HCT116 (cell line): ENCODE data around the gene KCTD1.

Experiments
- EGR1 ChIP-seq: IDR thresholded peaks from 2 replicates; pipeline ENCODE4 v1.6.1; 2012; ENCODE audit warnings: low read depth
- ELF1 ChIP-seq: IDR thresholded peaks from 2 replicates; pipeline ENCODE4 v1.6.1; 2012; ENCODE audit warnings: low read depth, borderline replicate concordance
- EZH2 ChIP-seq: fragments of 200-600 bp; sonication (generic); IDR thresholded peaks from 2 replicates; pipeline ENCODE4 v1.6.1; 2017; ENCODE audit warnings: antibody characterized with exemption, mixed run types
- EZH2phosphoT487 ChIP-seq: fragments of 200-600 bp; IDR thresholded peaks from 2 replicates; pipeline ENCODE4 v1.6.1; 2018; ENCODE audit warnings: antibody characterized with exemption, borderline replicate concordance
- POLR2A ChIP-seq: IDR thresholded peaks from 2 replicates; pipeline ENCODE4 v1.7.0; 2011; ENCODE audit warnings: borderline replicate concordance; ENCODE audit not compliant: insufficient read depth, insufficient read length; ENCODE audit errors: extremely low read depth
- POLR2AphosphoS5 ChIP-seq: IDR thresholded peaks from 2 replicates; pipeline ENCODE4 v1.6.1; 2011; ENCODE audit warnings: mild to moderate bottlenecking, low read depth, low read length, moderate library complexity
- SP1 ChIP-seq: IDR thresholded peaks from 2 replicates; pipeline ENCODE4 v1.6.1; 2012; ENCODE audit warnings: low read depth
- YY1 ChIP-seq: IDR thresholded peaks from 2 replicates; pipeline ENCODE4 v1.6.1; 2011; ENCODE audit warnings: low read length, low read depth, moderate library complexity, mild to moderate bottlenecking; ENCODE audit not compliant: insufficient replicate concordance; ENCODE audit errors: extremely low read depth
- ZNF274 ChIP-seq: fragments of 200-500 bp; sonication (Bioruptor generic); IDR thresholded peaks from 2 replicates; pipeline ENCODE4 v1.6.1; 2014; ENCODE audit warnings: mild to moderate bottlenecking, low read depth, low read length, inconsistent platforms
- TF ChIP-seq, protein P1 (sequence below): IDR thresholded peaks from 2 replicates; pipeline ENCODE4 v1.6.1; 2012; ENCODE audit warnings: low read depth
- TF ChIP-seq, protein P2 (sequence below), 3 experiments: fragments of 200-600 bp in 1 of 3; sonication (generic) in 1 of 3; IDR thresholded peaks in 2 of 3; conservative IDR thresholded peaks in 1 of 3; 2 replicates each; pipeline ENCODE4 v1.5.1; 2012 to 2017; ENCODE audit warnings: low read depth in 2 of 3, low read length in 2 of 3, antibody characterized with exemption in 1 of 3, borderline replicate concordance in 1 of 3, control low read depth in 1 of 3, mild to moderate bottlenecking in 1 of 3, mixed read lengths in 1 of 3, mixed run types in 1 of 3, moderate library complexity in 1 of 3; ENCODE audit not compliant: insufficient read depth in 1 of 3
- TF ChIP-seq, protein P3 (sequence below): IDR thresholded peaks from 2 replicates; pipeline ENCODE4 v1.6.1; 2012

DNA sequence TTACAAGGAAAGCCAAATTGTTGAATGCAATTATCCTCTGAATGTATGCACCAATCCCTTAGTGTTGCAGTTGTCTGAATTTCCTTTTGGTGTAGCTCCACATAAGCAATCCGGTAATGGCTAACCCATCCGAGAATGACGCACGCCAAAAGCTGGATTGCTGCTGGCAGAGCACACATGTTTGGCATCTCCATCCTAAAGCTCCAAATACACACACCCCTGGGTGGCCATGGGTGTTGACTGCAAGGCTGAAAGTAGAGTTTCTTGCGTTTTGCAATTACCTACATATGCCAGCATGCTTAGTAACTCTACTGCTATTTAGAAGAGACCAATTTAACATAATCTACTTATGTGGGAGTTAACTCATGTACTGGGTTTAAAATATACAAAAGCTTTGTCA is 53.1 kb downstream of the KCTD1 start:
- TF ChIP-seq, protein P1, sequence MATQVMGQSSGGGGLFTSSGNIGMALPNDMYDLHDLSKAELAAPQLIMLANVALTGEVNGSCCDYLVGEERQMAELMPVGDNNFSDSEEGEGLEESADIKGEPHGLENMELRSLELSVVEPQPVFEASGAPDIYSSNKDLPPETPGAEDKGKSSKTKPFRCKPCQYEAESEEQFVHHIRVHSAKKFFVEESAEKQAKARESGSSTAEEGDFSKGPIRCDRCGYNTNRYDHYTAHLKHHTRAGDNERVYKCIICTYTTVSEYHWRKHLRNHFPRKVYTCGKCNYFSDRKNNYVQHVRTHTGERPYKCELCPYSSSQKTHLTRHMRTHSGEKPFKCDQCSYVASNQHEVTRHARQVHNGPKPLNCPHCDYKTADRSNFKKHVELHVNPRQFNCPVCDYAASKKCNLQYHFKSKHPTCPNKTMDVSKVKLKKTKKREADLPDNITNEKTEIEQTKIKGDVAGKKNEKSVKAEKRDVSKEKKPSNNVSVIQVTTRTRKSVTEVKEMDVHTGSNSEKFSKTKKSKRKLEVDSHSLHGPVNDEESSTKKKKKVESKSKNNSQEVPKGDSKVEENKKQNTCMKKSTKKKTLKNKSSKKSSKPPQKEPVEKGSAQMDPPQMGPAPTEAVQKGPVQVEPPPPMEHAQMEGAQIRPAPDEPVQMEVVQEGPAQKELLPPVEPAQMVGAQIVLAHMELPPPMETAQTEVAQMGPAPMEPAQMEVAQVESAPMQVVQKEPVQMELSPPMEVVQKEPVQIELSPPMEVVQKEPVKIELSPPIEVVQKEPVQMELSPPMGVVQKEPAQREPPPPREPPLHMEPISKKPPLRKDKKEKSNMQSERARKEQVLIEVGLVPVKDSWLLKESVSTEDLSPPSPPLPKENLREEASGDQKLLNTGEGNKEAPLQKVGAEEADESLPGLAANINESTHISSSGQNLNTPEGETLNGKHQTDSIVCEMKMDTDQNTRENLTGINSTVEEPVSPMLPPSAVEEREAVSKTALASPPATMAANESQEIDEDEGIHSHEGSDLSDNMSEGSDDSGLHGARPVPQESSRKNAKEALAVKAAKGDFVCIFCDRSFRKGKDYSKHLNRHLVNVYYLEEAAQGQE = no peak
- TF ChIP-seq EGR1 (no peak), POLR2AphosphoS5 (no peak), ELF1 (no peak), ZNF274 (no peak), EZH2 (no peak), SP1 (no peak), POLR2A (no peak), EZH2phosphoT487 (no peak), YY1 (no peak)
- TF ChIP-seq, protein P2, sequence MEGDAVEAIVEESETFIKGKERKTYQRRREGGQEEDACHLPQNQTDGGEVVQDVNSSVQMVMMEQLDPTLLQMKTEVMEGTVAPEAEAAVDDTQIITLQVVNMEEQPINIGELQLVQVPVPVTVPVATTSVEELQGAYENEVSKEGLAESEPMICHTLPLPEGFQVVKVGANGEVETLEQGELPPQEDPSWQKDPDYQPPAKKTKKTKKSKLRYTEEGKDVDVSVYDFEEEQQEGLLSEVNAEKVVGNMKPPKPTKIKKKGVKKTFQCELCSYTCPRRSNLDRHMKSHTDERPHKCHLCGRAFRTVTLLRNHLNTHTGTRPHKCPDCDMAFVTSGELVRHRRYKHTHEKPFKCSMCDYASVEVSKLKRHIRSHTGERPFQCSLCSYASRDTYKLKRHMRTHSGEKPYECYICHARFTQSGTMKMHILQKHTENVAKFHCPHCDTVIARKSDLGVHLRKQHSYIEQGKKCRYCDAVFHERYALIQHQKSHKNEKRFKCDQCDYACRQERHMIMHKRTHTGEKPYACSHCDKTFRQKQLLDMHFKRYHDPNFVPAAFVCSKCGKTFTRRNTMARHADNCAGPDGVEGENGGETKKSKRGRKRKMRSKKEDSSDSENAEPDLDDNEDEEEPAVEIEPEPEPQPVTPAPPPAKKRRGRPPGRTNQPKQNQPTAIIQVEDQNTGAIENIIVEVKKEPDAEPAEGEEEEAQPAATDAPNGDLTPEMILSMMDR (IDR thresholded peaks at IDR 0.05 in 2 of 3, conservative IDR thresholded peaks at IDR 0.05 in 1 of 3; ENCODE audit: borderline replicate concordance in 1 of 3, insufficient read depth in 1 of 3, low read depth in 2 of 3, low read length in 2 of 3) = no peak
- TF ChIP-seq, protein P3, sequence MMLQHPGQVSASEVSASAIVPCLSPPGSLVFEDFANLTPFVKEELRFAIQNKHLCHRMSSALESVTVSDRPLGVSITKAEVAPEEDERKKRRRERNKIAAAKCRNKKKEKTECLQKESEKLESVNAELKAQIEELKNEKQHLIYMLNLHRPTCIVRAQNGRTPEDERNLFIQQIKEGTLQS = no peak
